Forelimb muscle (tissue), 1 donor: ENCODE measurements around the gene CYP2R1. TPM values are rescaled to one million over a fixed set of nuclear protein-coding genes. Genes with fewer than 3 reads are reported as not detected.
"Not testable (repeated sequence)": the region's sequence is repeated elsewhere in the genome, so short reads cannot be mapped to it uniquely, and the experiment has no call there.

Source experiments
- DNase-seq: peaks from one replicate; pipeline ENCODE4 v3.0.0-alpha.2; 2013; ENCODE audit warnings: low read depth
- polyA plus RNA-seq: library from polyadenylated mRNA; unstranded; fragments of 120-200 nt; gene quantifications from one replicate; pipeline ENCODE4 v1.2.1, GENCODE V29; 2013; ENCODE audit not compliant: insufficient read length

Gene CYP2R1
- polyA plus RNA-seq, 1 donor, result 16.0 TPM

DNA sequence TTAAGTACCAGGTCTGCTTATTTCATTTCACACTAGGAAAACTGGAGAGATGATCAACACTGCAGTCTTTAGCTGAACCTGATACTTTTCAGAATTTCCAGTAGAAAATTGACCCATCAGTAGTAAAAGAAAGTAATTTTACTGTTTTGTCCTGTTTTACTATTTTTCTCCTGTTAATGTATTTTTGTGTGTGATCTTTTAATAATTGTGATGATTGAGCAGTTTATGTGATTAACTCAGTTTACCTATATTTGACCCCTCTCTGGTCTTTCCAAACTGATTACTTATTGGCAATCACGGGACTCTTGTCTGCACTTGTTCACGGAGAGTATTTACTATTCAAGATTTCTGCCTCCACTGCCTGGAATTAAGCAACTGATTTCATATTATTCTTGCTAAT lies 546 bp upstream of the CYP2R1 start:
- DNase-seq, result no peak

DNA sequence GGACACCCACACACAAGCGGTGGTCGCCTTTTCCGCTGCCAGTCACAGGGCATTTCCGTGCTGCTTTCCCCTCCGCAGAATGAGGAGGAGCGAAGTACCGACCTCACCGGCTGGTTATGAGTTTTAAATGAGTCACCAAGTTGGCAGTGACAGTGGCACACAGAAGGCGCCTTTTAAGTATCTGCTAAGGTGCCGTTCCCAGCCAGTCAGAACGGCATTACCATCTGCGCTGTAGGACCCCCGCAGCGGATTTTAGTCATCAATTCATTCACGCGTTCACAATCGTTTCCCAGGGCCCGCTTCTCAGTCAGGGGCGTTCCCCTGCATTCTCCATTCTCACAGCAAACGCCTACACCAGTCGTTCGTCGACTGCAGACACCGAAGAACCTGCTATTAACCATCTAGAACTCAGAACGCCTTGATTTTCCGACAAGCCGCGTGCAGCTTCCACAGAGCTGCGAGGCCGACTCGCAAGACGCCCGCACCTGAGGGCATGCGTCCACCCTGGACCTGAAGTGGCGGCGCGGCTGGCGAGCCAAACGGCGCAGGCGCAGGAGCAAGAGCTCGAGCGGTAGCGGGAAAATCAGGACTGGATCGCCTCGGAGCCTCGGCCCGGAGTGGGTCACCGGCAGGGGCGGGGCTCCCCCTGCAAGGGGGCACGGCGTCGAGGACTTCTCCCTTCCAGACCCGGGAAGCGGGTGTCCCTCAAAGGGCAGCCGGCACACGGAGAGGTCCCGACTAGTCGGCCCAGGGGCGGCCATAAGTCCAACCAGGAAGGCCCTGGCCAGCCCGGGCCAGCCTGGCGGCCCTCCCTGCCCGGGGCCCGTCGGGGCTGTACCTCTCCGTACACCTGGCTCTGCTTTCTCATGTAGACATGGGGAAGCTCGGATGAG lies 642 bp downstream of the CYP2R1 start:
- DNase-seq, result no peak

DNA sequence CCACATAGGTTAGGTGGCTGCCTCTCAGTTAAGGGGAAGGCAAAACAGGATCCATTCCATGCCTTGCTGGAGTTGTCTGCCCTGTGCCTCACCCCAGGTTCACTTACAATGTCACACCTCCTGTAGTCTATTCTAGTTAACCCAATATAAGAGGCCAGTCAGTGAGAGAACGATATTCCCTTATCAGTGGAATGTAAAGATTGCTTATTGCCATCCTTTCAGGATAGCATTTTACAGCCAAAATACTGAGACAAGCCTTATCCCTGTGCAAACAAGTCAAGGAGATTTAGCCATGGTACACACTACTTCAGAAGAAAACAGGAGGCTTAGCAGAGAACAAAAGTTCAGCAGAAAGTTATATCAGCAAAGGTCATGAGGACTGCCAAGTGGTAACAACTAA lies 5.5 kb downstream of the CYP2R1 start:
- no peak for DNase-seq

DNA sequence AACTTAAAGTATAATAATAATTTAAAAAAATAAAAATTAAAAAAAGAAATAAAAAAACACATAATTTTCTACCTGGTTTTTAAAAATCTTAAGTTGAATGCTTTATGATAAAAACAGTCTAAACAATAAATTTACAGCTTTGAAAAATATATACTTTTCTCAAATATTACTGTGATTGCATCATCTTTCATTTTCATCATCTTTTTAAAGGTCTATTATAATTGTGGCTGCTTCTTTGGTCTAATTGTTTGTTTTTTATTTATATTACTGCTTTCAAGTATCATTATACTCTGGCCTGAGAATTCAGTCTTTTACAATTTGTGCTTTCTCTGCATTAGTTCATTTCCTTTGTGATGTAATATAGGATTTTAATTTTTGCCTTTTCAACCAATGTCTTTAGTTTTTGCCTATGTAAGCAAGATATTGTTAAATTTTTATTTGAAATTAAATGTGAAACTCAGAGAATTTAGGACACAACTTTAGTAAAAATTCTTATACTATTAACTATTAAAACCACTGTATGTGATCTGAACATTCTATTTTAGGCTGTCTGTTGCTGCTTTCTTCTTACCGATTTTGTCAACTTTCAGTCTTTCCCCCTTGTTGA lies 7.3 kb downstream of the CYP2R1 start:
- no peak for DNase-seq

DNA sequence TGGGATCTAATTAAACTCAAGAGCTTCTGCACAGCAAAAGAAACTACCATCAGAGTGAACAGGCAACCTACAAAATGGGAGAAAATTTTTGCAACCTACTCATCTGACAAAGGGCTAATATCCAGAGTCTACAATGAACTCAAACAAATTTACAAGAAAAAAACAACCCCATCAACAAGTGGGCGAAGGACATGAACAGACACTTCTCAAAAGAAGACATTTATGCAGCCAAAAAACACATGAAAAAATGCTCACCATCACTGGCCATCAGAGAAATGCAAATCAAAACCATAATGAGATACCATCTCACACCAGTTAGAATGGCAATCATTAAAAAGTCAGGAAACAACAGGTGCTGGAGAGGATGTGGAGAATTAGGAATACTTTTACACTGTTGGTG lies 8.3 kb downstream of the CYP2R1 start:
- DNase-seq, result not testable (repeated sequence)

DNA sequence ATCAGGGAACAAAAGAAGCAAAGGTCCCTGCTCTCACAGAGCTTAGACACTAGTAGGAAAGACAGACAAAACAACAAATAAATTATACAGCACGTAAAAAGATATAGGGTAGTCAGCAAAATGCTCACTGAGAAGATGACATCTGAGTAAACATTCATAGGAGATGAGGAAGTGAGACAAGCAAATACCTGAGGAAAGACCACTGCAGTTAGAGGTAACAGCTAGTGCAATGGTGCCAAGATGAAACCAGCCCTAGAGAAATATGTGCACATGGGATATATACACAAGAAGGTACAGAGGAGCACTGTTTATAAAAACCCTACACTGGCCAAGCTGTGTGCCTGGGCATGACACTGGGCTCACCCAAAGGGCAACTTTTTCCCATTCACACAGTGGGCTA lies 9.8 kb downstream of the CYP2R1 start:
- DNase-seq, result no peak

DNA sequence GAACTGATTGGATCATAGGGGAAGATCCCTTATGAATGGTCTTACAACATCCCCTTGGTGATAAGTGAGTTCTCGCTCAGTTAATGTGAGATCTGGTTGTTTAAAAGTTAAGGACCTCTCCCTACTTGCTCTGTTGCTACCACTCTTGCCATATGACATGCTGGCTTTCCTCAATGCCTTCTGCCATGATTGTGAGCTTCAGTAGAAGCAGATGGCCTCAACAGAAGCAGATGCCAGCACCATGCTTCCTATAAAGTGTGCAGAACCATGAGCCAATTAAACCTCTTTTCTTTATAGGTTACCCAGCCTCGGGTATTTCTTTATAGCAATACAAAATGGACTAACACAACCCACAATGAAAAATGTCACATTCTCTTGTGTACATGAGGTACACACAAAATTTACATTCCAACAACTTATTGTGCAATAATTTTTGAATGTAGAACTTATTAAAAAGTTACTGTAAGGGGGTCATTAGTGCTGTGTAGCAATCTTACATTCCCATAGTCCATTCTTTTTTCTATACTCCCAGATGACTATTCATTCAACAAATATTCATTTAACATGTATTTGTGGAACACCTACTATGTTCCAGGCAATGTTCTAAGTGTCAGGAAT lies 10.3 kb downstream of the CYP2R1 start:
- DNase-seq, result no peak

DNA sequence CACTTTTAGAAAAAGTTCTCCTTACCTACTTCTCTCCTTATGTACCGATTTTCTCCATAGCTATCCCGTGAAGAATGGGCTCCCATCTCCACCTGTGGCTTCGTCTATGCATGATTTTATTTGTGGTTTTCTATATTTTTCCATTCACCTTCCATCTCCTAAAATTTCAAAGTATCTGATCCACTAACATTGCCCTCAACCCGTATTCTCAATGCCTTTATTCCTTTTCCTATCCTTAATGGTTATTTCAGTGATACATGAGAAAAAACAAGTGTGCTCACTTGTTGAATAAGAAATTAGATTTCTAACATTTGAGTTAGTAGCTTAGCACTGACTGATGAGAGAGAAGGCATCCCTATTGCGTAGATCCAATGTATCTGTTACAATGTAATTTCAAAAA lies 16.9 kb downstream of the CYP2R1 start:
- no peak for DNase-seq

DNA sequence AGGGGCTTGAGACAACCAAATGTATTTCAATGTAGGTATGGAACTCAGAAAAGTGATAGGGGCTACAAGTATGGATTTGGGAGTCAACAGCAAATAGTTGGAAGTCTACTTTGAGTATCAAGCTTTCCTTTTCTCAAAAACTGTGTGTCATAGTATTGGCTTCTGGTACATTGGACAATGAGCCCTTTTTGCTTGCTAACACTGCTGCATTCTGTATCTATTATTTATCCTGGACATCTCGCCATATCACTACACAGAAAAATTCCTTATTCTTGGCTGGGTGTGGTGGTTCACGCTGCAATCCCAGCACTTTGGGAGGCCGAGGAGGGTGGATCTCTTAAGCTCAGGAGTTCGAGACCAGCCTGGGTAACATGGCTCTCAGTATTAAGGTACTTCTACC lies 18.4 kb downstream of the CYP2R1 start:
- DNase-seq, result no peak

DNA sequence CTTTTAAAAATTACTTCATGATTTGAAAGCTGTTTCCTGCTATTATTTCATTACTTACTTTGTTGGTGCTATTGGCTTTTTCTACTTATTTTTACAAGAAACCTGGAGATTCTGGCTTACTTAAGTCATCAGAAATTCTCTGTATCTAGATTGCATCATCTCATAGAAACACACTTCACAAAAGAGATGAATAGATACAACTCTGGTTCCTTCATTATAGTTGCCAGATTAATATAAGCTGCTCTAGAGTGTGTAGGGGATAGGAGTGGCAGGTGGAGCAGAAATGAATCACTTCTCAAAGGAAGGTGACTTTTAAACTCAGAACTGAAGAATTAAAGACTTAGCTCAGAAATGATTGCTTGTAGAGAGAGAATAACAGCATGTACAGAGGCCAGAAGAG lies 20.0 kb downstream of the CYP2R1 start:
- no peak for DNase-seq

DNA sequence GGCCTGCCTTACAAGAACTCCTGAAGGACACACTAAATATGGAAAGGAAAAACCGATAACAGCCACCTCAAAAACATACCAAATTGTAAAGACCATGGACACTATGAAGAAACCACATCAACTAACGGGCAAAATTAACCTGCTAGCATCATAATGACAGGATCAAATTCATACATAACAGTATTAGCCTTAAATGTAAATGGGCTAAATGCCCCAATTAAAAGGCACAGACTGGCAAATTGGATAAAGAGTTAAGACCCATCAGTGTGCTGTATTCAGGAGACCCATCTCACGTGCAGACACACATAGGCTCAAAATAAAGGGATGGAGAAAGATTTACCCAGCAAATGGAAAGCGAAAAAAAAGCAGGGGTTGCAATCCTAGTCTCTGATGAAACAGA lies 28.3 kb downstream of the CYP2R1 start:
- not testable (repeated sequence) for DNase-seq

DNA sequence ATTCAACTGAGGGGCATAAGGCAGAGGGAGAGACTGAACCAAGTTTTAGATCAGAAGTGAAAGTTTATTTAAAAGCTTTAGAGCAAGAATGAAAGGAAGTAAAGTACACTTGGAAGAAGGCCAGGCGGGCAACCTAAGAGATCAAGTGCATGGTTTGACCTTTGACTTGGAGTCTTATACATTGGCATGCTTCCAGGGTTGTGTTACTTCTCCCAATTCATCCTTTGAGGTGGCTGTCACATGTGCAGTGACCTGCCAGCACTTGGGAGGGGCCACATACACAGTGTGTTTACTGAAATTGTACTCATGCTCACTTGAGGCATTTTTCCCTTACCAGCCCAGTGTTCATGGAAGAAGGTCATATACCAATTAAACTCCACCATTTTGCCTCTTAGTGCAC lies 30.4 kb downstream of the CYP2R1 start:
- DNase-seq, result no peak

DNA sequence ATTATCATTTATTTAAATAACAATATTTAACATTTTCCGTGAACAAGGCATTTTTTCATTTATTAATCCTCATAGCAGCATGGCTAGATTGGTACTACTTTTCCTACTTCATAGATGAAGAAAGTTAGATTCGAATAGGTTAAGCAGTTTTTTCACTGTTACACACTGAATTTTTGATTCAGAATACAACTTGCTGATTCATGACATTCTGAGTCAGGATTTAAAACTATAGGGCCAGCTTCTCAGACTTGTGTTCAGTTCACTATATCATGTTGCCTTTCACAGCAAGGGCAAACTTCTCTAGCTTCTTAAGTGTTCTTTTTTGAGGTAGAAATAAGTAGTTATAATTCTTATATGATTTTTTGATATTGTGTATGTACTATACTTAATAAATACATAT lies 31.5 kb downstream of the CYP2R1 start:
- DNase-seq, result no peak

DNA sequence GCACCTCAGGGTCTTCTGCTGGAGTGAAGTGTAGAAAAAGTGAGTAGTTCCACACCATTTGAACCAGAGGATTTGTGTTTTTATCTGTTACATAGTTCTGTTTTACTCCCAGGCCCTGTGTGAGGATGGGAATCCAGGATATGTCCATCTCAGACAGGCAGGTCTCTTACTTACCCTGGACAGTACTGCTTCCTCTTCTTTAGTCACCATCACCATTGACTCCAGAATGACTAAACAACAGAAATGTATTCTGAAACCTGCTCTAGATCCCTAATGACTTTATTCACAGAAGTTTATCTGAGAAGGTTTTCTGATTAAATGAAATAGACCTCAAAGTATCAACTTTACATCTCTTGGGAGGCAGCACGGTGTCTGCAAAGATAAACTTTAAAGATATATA lies 33.6 kb downstream of the CYP2R1 start:
- no peak for DNase-seq

DNA sequence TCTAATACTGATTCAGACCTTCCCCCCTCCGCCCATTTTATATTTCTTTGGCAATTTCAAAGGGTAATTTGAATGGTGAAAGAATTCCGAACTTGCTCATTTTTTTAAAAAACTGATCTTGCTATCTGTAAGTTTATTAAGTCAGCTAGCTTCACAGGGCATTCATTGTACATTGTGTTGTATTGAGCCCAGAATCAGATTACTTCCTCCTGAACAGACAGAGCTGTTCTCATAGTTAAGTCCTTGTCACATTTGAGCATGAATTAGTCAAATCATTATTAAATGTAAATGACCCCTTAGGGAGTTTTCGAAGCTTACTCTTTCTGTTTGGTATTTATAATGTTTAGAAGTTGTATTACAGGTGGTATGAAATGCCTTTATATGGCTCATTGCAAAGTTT lies 34.4 kb downstream of the CYP2R1 start:
- DNase-seq, result no peak

DNA sequence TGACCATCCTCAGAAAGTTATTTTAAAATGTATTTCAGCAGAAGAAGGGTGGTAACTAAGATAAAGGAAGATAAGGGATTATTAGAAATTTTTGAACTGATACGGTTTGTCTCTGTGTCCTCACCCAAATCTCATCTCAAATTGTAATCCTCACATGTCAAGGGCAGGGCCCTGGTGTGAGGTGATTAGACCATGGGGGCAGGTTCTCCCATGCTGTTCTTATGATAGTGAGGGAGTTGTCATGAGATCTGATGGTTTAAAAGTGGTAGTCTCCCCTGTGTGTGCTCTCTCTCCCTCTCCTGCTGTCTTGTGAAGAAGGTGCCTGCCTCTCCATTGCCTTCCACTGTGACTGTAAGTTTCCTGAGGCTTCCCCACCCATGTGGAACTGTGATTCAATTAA lies 36.1 kb downstream of the CYP2R1 start:
- no peak for DNase-seq

DNA sequence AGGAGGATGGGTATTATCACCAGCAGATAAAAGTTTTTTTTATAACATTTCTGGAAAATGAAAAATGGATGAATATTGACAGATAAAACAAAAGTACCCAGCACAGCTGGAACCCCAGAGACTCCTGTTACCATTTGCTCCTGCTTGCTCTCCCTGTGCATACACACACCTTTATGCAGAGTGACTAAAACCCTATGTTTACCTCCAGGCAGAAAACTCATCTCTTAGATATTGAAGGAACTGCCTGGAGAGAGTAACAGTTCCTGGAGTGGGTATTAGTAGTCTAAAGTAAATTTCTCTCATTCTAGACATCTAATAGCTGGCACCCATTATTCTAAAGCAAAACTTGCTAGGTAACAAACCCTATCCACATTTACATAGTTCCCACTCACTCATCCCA lies 38.0 kb downstream of the CYP2R1 start:
- no peak for DNase-seq

DNA sequence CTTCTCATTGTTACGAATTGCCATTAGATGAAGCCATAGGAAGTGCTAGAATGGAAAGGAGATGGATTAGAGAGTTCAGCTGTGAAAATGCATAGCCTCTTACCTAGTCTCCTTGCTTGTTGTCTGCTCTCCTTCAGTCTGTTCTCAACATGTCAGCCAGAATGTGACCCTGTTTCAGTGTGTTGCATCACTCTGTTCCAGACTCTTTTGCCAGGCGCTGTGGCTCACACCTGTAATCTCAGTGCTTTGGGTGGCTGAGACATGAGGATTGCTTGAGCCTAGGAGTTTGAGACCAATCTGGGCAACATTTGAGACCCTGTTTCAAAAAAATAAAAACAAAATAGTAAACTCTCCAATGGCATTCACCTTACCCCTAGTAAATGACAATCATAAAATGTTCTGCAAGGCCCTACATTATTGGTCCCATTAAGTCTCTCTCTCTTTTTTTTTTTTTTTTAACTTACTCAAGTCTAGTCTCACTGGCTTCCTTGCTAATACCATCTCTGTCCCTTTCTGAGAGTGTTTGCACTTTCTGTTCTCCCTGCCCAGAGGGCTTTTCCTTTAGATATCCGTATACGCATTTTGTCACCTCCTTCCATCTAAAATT lies 39.4 kb downstream of the CYP2R1 start:
- DNase-seq, result no peak

DNA sequence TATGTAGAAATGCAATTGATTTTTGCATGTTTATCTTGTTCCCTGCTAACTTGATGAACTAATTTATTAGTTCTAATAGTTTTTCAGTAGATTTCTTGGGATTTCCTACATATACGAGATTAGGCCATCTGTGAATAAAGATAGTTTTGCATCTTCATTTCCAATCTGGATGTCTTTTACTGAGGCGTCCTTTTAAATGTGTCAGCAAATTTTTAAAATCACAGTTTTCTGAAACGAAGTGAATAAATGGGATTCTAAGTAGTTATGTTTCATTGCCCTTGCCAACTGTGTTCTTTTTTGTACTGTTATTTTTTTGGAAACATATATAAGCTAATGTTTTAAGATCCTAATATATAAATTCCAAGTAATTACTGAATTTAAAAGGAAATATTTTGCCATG lies 50.0 kb downstream of the CYP2R1 start:
- DNase-seq, result no peak

DNA sequence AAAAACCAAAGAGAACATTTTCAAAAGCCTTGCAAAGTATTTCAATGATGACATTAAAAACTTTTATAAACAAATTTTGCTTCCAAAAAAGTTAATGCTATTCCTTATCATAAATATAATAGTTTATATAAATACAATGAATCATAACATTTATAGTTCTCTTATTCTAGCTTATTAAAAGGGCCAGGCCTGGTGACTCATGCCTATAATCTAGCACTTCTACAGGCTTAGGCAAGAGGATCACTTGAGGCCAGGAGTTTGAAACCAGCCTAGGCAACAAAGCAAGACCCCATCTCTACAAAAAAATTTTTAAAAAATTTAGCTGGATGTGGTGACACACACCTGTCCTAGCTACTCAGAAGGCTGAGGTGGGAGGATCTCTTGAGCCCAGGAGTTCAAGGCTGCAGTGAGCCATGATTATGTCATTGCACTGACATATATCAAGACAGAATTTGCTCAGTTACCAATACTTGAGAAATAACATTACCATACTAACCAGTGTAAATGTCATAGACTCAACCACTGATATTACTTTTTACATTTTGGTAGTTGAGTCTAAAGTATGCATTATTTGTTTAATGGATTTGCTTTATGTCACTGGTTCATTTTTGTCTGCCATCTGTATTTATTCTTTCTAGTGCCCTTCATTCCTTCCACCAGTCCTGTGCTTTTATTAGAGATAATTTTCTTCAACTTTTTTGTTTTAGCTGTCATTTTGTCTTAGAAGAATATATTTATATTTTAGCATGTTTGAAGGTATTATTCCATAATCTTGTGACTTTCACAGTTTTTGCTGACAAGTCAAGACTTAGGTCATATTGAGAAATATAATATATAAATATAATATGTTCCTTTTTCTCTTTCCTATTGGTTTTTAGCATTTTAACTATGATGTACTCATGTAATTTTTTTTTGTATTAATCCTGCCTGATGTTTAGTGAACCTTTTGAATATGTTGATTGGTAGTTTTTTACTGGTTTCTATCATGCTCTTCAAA lies 56.2 kb downstream of the CYP2R1 start:
- DNase-seq, result no peak
